ENCODE measurements around the gene CST7.

- TF ChIP-seq CTCF (IDR thresholded peaks at IDR 0.05; ENCODE audit: low read length) (no peak), EZH2 (IDR thresholded peaks at IDR 0.05; ENCODE audit: borderline replicate concordance, low read length) (no peak)
Observed at GRCh38 chr20:24943731-24944130, 5.3 kb upstream of the CST7 start.
